RWPE1 (cell line): ENCODE measurements around the gene TANC1.

Experiments used
- CTCF ChIA-PET: fragments of 350-600 bp; sonication (Branson Sonifier 250); formaldehyde crosslinking; extraction: SDS; loops from one replicate; lab custom pipeline; 2021; lab: Yijun Ruan, JAX
- POLR2A ChIA-PET: fragments of 400-600 bp; formaldehyde crosslinking; extraction: SDS; loops from one replicate; lab custom pipeline; 2020; ENCODE audit warnings: antibody characterized with exemption; ENCODE audit not compliant: low non-redundant PET; lab: Yijun Ruan, JAX
- DNase-seq: peaks from one replicate; pipeline ENCODE4 v3.0.0; 2012; ENCODE audit warnings: low spot score
- H3K27ac ChIP-seq: fragments of 450-650 bp; 2 replicates; pipeline ENCODE4 v1.5.1; 2017
- TF ChIP-seq, protein P1 (sequence below): fragments of 450-650 bp; conservative IDR thresholded peaks from 2 replicates; pipeline ENCODE4 v1.5.1; 2017; ENCODE audit warnings: low read depth, mild to moderate bottlenecking

Gene TANC1

DNA sequence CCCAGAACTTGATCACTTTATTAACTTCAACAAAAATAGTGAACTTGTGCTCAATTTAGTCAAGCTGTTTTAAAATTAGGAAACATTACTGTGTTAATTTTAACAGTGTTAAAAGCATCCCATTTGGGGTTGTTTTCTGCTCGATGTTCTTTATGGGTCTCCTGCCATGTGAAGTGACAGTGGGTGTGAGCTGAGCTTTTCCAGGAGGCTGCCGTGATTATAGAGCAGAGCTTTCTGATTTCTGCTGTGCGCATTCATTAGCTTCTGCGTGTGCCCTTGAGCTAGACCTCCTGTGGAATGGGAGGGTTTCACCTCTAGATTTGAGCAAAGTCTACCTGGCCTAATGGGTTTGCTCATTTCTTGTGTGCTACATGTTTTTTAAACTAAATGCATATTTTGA lies 196.6 kb downstream of the TANC1 start:
- H3K27ac ChIP-seq = no peak overlapping the region
- DNase-seq = no peak
- ChIA-PET POLR2A (no interaction called here), CTCF (no interaction called here)
- TF ChIP-seq, protein P1, sequence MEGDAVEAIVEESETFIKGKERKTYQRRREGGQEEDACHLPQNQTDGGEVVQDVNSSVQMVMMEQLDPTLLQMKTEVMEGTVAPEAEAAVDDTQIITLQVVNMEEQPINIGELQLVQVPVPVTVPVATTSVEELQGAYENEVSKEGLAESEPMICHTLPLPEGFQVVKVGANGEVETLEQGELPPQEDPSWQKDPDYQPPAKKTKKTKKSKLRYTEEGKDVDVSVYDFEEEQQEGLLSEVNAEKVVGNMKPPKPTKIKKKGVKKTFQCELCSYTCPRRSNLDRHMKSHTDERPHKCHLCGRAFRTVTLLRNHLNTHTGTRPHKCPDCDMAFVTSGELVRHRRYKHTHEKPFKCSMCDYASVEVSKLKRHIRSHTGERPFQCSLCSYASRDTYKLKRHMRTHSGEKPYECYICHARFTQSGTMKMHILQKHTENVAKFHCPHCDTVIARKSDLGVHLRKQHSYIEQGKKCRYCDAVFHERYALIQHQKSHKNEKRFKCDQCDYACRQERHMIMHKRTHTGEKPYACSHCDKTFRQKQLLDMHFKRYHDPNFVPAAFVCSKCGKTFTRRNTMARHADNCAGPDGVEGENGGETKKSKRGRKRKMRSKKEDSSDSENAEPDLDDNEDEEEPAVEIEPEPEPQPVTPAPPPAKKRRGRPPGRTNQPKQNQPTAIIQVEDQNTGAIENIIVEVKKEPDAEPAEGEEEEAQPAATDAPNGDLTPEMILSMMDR = no peak

DNA sequence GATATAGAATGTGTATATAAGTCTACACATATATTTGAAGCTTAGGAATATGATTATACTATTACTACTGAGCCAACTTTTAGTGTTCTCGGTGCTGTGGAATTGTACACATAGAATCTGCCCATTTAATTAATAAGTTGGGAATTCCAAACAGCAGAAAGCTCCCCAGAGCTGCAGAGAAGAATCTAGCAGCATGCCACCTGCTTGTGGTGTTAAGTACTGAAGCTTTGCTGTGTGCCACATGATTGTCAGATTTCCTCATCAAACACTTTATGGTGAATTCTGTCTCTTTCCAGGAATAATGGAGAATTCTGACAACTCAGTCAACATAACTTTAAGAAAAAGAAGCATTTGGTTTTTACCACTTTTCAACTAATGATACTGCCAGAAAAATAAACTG lies 200.3 kb downstream of the TANC1 start:
- POLR2A ChIA-PET = no interaction called here
- no peak overlapping the region for H3K27ac ChIP-seq
- CTCF ChIA-PET = interaction anchor here (0.6 to 1.1 kb wide), 3 partner anchors 10 to 267 kb away, joined by 3 to 4 read pairs (median 3); no protein-coding TSS in a partner anchor
- no peak for DNase-seq
- TF ChIP-seq, protein P1 = no peak

DNA sequence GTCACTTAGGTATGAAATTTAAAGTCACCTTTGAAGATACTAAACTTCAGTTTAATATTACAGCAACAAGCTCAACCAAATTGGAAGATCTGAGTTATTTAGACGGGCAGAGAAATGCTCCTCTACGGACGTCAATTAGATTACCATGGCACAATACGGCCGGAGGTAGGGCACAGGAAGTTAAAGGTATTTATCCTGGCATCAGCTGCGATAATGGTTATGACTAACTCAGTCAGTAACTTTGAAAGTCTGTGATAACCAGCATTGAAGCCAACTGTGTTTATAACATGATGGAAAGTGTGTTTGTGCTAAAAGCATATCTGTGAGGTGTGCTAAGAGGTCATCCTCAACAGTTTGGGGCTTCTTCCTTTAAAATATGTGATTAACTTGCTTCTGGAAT lies 200.7 kb downstream of the TANC1 start:
- POLR2A ChIA-PET = no interaction called here
- CTCF ChIA-PET = interaction anchor here (0.6 to 1.1 kb wide), 3 partner anchors 10 to 268 kb away, joined by 3 to 4 read pairs (median 3); no protein-coding TSS in a partner anchor
- no peak overlapping the region for H3K27ac ChIP-seq
- DNase-seq = no peak
- TF ChIP-seq, protein P1 = no peak

GRCh38 chr2:159172403-159172802 lies 204.0 kb downstream of the TANC1 start:
- DNase-seq = no peak
- no peak overlapping the region for H3K27ac ChIP-seq
- TF ChIP-seq, protein P1 = no peak
- POLR2A ChIA-PET = no interaction called here
- CTCF ChIA-PET = no interaction called here

GRCh38 chr2:159174759-159175158 lies 206.3 kb downstream of the TANC1 start:
- POLR2A ChIA-PET = no interaction called here
- H3K27ac ChIP-seq = no peak overlapping the region
- CTCF ChIA-PET = no interaction called here
- TF ChIP-seq, protein P1 = no peak
- no peak for DNase-seq

GRCh38 chr2:159175182-159175581 lies 206.7 kb downstream of the TANC1 start:
- TF ChIP-seq, protein P1 = no peak
- no peak for DNase-seq
- ChIA-PET POLR2A (no interaction called here), CTCF (no interaction called here)
- no peak overlapping the region for H3K27ac ChIP-seq
